ENCODE measurements around the gene CHST10.
"Not testable (repeated sequence)": the region's sequence is repeated elsewhere in the genome, so short reads cannot be mapped to it uniquely, and the experiment has no call there.

Gene CHST10, protein sequence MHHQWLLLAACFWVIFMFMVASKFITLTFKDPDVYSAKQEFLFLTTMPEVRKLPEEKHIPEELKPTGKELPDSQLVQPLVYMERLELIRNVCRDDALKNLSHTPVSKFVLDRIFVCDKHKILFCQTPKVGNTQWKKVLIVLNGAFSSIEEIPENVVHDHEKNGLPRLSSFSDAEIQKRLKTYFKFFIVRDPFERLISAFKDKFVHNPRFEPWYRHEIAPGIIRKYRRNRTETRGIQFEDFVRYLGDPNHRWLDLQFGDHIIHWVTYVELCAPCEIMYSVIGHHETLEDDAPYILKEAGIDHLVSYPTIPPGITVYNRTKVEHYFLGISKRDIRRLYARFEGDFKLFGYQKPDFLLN

DNA sequence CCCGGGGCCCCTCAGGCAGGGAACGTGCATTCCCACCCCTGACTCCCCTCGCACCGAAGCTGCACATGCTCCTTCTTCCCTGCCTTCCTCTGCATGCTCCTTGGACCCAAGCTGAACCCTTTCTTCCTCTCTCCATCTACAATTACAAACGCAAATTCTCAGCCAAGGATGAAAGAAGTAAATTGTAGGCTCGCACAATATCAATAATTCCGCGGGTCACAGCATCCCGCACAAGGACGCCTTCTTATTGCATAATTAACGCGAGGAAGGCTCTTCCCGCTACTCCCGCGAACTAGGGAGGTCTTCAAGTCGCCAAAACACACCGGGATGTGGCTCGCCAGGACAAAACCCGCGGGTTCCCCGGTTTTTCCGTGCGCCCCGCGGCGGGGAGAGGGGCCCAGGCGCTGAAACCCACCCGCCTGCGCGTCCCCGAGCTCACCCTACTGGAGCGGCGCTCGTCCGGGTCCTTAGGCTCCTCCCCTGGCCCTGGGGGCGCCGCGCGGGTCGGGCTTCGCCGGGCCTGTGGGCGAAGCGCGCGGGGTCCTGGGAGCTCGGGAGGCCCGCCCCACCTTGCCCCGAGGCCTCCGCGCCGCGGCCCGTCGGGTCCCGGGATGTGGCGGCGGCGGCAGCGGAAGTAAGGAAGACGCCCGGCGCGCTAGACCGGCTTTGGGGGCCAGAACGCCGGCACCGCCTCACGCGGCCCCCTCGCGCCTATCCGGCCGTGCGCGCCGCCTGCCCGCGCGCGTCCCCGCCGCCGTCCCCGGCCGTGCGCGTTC, at the start of gene CHST10:
Gene CHST10, minus strand, starts transcription at position 734 of the 776 bp plus-strand sequence. CDS start 10,993 bp downstream, outside the sequence.
- DNase-seq (ENCODE audit: low spot score): peak; percentile 91

DNA sequence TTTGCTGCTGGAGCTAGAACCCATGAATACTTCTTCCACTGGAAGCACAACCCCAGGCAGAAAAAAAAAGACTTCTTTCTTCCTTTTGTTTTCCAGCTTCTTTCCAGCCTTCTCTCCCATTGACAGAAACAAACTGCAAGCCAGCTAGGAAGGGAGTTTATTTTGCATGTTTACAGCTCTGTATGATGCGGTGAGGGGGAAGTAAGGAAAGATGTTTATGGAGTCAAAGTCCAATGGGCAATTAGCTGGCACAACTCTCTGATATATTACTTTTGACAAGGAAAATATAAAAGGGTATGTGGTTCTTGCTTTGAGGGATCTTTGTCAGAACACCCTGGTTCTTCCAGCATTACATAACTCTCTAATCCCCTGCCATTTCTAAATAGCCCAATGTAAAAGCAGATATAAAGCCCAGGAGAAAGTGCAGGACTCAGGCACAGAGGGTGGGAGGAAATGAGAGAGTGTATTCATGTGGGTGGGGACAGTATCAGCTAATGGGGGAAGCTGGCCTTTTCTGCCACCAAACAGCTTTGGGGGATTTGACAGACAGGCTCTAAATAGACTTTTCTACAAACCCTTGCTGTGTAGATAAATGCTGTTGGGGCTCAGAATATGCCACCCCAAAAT, 43.5 kb upstream of the CHST10 start:
- DNase-seq (ENCODE audit: low spot score): no peak

DNA sequence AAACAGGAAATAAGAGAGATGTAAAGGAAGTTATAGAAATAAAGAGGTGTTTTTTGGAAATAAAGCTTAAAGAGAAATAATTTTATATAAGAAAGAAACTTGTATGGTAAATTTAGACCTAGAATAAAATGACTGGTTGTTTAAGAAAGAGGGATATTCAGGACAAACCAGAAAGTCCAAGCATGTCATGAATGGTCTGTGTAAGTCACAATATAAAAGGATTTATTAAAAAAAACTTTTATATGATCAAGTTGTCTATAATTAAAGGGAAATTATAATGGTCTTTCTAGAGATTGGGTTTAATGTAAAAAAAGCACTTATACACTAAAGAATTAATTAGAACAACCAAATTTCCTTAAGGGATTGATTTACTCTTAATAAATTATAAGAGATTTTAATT, 38.9 kb upstream of the CHST10 start:
- not testable (repeated sequence) for DNase-seq (ENCODE audit: low spot score)

DNA sequence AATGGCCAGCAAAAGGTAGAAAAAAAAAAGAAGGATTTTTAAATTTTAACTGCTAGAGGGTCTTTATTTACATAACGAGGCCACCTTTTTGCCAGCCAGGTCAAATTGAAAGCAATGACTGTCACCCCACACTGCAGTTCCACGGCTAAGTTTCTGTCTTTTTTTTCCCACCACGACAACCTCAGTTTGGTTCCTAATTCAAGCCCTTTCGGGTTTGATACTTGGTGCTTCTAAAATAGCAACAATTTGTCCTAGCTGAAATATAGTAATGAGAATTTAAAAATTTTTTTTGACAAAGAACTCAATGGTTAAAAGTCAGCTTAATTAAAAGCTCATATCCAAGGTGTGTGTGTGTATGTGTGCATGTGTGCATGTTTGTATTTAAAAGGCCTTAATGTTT, 36.4 kb upstream of the CHST10 start:
- no peak for DNase-seq (ENCODE audit: low spot score)

DNA sequence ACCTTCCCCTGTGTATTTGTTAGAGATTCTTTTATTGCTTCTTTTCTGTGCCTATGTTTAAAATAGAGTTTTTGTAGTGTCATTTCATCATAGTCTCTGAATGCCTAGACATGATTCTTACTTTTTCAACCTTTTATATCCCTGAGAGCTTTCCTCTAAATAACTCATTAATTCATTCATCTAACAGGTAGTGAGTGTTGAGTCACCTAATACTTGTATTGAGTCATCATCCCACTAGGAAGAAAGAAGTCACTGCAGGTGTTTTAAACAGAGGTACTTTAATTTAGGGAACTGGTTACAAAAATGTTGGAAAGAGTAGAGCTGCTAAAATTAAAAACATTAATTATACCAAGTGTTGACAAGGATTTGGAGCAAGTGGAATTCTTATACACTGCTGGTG, 34.3 kb upstream of the CHST10 start:
- DNase-seq (ENCODE audit: low spot score): no peak

DNA sequence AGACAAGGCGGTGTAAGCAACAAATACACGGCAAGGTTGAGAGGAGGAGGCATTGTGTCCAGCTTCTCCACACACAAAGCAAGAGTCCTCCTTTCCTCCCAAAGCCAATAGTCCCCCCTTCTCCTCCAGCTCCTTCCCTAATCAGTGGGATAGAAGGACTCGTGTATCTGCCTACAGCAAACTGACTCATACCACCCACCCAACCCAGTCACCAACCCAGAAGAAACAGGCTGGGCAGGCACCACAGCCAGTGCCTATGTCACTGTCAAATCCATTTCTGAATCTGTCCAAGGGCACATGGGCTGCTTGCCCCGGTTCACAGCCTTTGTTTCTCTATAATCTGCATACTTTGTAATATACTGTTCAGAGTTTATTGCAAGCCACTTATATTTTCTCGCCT, 33.6 kb upstream of the CHST10 start:
- DNase-seq (ENCODE audit: low spot score): no peak

DNA sequence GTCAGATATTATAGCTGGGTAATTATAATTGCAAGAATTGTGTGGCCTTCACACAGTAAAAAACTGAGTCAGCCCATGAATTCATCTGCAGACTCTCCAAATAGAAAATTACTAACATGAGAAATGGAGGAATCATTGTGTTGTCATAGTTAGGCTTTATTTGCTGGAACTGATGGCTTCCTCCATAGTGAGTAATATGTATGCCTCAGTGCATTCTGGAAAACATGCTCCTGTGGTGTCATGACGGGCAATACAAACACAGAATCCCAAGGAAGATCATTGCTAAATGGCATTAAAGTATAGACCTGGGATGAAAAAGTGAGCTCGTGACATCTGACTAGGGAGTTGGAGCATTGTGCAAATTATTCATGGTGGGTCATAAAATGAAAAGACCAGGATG, 29.2 kb upstream of the CHST10 start:
- DNase-seq (ENCODE audit: low spot score): no peak

DNA sequence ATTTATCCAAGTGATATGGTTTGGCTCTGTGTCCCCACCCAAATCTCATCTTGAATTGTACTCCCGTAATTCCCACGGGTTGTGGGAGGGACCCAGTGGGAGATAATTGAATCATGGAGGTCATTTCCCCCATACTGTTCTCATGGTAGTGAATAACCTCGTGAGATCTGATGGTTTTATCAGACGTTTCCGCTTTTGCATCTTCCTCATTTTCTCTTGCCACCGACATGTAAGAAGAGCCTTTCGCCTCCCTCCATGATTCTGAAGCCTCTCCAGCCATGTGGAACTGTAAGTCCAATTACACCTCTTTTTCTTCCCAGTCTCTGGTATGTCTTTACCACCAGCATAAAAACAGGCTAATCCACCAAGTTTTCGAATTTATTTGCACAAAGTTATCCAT, 20.3 kb upstream of the CHST10 start:
- no peak for DNase-seq (ENCODE audit: low spot score)

DNA sequence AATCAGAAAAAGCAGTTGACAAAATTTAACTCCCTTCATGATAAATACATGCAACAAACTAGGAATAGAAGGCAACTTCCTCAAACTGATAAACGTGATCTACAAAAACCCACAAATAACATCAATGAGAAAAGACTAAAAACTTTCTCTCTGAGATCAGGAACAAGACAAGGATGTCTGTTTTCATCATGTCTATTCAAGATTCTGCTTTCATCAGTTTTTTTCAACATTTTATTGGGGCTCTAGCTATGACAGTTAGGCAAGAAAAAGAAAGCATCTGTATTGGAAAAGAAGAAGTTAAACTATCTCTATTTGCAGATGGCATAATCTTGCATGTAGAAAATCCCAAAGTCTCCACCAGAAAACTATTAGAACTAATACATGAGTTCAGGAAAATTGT, 12.3 kb upstream of the CHST10 start:
- DNase-seq (ENCODE audit: low spot score): no peak

DNA sequence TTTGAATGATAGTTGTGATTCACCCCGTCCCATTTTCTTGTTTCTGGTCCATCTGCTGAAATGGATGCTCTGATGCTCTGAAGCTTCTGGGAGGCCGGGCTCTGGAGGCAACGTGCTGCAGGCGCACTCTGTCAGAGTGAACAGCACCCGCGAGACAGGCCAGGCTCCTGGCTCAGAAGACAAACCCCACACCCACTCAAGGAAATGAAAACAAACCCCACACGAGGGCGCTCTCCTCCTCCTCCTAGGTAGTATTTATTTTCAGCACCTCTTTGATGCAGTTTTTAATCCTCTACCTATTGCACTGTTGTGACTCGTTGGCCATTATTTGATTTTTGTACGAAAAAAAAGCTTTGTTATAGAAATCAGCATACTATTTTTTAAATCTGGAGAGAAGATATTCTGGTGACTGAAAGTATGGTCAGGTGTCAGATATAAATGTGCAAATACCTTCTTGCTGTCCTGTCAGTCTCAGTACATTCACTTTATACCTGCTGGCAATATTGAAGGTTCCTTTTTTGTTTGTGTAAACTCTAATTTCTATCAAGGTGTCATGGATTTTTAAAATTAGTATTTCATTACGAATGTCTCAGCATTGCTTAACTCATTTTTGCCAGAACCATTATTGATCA, 10.3 kb upstream of the CHST10 start:
- DNase-seq (ENCODE audit: low spot score): peak; percentile 43

DNA sequence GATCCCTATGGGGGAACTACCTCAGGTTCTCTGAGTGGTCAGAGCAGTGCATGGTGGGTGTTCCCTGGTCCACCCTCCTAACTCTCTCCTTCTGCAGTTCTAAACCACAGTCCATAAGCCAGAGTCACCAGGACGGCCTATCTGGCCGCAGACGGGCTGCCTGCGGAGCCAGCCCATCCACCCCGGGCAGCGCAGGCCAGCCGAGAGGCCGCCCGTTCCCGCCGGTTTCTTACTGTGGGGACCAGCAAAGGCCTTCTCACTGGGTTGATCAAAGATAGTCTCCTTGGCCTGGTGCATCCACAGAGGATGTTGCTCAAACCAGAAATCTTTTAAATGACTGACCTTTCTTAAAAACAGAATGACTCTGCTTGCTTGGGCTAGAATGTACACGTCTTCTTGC, 9.6 kb upstream of the CHST10 start:
- no peak for DNase-seq (ENCODE audit: low spot score)

DNA sequence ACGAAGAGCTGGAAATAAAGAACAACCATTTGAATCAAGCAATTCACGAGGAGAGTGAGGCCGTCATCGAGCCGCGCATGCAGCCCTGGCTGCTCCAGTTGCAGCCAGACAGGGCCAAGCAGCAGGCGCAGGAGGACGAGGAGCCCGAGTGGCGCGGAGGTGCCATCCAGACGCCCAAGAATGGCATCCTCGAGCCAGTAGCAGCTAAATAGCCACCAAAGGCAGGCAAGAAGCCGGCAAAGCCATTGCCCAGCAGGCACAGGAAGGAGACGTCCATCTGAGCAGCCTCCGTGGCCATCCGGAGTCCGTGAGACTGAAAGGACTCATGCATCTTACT, 8.9 kb upstream of the CHST10 start:
- no peak for DNase-seq (ENCODE audit: low spot score)

DNA sequence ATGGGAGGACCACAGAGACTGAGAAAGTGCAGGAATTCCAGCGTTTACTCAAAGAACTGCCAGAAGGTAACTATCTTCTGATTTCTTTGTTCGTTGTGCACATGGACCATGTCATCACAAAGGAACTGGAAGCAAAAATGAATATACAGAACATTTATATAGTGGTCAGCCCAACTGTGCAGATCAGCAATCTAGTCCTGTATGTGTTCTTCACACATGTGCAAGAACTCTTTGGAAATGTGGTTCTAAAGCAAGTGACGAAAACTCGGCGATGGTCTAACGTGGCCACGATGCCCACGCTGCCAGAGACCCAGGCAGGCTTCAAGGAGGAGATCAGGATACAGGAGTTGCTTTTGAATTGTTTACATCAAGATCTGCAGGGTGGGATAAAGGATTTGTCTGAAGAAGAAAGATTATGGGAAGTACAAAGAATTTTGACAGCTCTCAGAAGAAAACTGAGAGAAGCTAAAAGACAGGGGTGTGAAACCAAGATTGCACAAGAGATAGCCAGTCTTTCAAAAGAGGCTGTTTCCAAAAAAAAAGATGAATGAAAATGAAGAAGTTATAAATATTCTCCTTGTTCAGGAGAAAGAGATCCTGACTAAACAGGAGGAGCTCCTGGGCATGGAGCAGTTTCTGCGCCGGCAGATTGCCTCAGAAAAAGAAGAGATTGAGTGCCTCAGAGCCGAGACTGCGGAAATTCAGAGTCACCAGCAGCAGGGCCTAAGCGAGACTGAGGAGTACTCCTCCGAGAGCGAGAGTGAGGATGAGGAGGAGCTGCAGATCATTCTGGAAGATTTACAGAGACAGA, 8.3 kb upstream of the CHST10 start:
- DNase-seq (ENCODE audit: low spot score): no peak

DNA sequence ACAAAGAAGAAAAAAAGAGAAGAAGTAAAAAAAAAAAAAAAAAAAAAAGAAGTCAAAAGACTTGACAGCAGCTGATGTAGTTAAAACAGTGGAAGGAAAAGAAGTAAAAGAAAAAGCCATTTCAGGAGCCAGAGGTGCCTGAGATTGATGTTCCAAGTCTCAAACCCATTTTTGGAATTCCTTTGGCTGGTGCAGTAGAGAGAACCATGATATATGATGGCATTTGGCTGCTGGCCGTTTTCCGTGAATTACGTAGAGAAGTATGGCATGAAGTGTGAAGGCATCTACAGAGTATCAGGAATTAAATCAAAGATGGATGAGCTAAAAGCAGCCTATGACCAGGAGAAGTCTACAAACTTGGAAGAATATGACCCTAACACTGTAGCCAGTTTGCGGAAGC, 7.6 kb upstream of the CHST10 start:
- DNase-seq (ENCODE audit: low spot score): no peak

DNA sequence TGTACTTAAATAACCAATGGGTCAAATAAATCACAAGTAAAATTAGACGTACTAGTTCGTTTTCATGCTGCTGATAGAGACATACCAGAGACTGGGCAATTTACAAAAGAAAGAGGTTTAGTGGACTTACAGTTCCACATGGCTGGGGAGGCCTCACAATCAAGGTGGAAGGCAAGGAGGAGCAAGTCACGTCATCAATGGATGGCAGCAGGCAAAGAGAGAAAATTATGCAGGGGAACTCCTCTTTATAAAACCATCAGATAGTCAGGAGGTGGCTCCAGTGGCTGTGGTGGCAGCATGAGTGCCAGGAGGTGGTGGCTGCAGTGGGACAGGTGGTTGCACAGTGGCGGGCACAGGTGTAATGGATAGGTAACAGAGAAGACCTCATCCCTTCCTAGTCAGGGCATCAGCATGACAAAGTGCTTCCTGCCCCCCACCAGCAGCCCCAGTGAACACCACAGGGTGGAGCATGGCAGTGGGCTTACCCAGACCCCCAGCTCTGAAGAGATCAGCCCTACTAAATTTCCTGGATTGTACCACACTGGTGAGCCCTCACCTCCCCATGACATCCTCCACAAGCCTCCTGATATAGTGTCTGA, 6.9 kb upstream of the CHST10 start:
- DNase-seq (ENCODE audit: low spot score): no peak

DNA sequence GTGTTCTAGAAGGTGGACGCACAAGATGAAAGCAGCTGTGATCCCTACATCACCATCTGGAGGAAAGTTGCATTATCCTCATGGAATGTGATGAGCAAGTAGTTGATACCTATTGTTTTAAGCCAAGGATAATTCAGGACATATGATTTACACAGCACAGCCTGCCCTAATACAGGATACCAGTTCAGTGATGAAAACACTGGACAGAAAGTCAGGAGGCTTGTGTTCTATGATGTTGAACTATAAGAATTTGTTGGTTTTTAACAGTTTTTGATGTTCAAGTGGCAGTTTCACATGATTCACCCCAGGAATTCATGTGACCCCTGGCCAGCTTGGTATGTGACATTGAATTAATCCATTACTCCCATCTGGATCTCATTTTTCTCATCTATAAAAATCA, 6.2 kb upstream of the CHST10 start:
- DNase-seq (ENCODE audit: low spot score): no peak

DNA sequence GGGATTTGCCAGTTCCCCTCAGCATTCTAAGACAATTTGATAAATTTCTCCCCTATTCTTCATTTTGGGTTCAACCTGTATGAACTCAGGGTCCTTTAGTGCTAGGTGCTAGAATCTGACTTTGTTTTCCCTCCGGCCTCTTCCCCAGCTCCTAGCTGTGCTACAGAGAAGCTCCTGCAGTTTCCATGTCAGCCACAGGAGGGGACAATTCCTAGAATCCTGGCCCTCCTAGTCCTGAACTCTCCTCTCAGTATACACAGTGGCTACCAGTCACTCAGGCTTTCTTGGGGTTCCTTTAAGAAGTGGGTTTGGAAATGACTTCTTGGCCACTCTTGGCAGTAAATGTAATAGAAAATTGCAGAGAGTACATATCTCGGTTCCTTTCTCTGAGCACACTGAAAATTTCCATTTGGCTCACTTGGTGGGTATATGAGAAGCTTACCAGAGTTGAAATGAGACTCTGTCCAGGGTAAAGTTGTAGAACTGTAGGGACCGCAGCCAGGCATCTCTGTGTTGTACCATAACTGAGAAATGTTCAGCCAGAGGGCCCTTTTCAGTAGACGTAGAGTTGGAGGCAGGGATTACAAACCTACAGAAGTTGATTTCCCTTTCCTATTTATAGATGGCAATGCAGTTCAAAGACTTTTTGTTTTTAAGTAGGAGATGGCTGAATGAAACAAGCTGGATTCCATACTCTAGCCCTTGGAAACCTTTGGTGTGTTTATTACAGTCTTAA, 5.0 kb upstream of the CHST10 start:
- DNase-seq (ENCODE audit: low spot score): peak; percentile 72

DNA sequence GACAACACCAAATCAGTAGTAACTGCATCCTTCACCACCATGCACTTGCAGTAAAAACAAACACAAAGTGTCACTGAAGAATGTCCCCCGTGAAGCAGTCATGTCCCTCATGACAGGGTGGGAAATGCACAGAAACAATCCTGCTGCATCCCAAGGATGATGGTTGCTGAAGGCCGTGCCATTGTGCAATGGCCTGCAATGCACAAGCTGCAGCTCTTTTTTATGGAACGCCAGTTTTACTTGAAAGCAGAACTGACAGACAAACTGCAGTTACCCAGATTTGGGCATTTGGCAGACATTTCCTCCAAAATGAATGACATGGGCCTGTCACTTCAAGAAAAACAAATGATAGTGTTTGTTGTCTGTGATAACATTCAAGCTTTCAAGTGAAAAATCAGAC, 2.4 kb upstream of the CHST10 start:
- no peak for DNase-seq (ENCODE audit: low spot score)

DNA sequence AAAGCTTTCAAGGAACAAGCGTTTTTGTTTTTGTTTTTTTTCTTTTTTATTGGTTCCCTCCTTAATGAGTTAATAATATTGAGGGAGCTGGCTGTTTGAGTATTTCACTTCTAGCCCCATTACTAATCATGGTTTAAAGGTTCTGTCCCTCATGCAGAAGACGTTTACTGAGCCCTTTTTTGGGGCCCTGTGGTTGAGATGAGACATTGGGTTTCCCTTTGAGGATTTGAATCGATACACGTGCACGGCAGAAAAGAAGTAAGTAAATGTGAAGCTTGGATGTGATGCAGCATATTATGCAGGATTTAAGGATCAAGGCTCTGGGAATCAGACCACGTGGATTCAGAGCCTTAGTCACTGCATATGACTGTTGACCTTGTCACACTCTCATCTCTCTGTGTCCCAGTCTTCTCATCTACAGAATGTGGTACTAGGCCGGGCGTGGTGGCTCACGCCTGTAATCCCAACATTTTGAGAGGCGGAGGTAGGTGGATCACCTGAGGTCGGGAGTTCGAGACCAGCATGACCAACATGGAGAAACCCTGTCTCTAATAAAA, 1.0 kb upstream of the CHST10 start:
- no peak for DNase-seq (ENCODE audit: low spot score)

DNA sequence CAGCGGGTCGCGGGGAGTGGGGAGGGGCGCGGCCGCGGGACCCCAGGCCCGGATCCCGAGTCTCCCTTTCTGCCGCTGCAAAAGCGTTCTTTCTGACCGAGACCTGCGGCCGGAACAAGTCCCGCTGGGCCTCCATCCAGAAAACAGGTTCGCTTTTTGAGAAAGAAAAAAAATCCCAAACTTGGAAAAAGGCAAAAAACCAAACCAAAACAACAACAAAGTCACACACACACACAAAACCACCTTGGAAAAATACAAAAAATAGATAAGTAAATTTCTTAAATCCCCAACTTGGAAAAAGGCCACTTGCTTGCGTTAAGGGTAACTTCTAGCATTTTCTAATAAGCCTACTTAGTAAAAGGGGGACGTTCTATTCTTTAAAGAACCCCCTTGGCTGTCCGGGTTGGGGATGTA, 250 bp upstream of the CHST10 start:
- DNase-seq (ENCODE audit: low spot score): no peak

All from AG20443 (cell line).